Hematopoietic multipotent progenitor cell treated with erythropoietin and hydrocortisone succinate and interleukin-3 and kit ligand, for 15 days (in vitro differentiated cells): Measurements from ENCODE around the gene TAOK2.
A peak's percentile ranks its signal among the peaks of the same experiment; 100 is the strongest.
"Not testable (repeated sequence)": the region's sequence is repeated elsewhere in the genome, so short reads cannot be mapped to it uniquely, and the experiment has no call there.

Experiments
- DNase-seq: peaks from one replicate; pipeline ENCODE4 v3.0.0-alpha.2; 2015; ENCODE audit warnings: low spot score

Gene TAOK2

GRCh38 chr16:30023586-30023985 lies 49.9 kb downstream of the TAOK2 start:
- no peak for DNase-seq

- no peak for DNase-seq
Measured at GRCh38 chr16:30024451-30024850, 50.8 kb downstream of the TAOK2 start.

- no peak for DNase-seq
Measured at GRCh38 chr16:30025156-30025555, 51.5 kb downstream of the TAOK2 start.

- DNase-seq, result no peak
Measured at GRCh38 chr16:30025574-30025973, 51.9 kb downstream of the TAOK2 start.

- DNase-seq, result no peak
Measured at GRCh38 chr16:30026449-30026848, 52.8 kb downstream of the TAOK2 start.

- no peak for DNase-seq
Measured at GRCh38 chr16:30027588-30028437, 54.1 kb downstream of the TAOK2 start.

- DNase-seq, result no peak
Measured at GRCh38 chr16:30028438-30029076, 54.9 kb downstream of the TAOK2 start.

GRCh38 chr16:30030011-30030685 lies 56.5 kb downstream of the TAOK2 start:
- no peak for DNase-seq

- DNase-seq, result no peak
Measured at GRCh38 chr16:30030841-30031413, 57.3 kb downstream of the TAOK2 start, which contains the start of gene TLCD3B. Gene TLCD3B (minus strand): TSS chr16:30031271. CDS start chr16:30030527, 744 bp downstream.

- DNase-seq, result no peak
Measured at GRCh38 chr16:30031477-30031918, 57.8 kb downstream of the TAOK2 start.

- peak; percentile 72 for DNase-seq
Measured at GRCh38 chr16:30032083-30032819, 58.6 kb downstream of the TAOK2 start.

GRCh38 chr16:30033270-30033669 lies 59.6 kb downstream of the TAOK2 start:
- DNase-seq, result no peak

GRCh38 chr16:30040221-30040620 lies 66.6 kb downstream of the TAOK2 start:
- no peak for DNase-seq

- not testable (repeated sequence) for DNase-seq
Measured at GRCh38 chr16:30040690-30041089, 67.0 kb downstream of the TAOK2 start.

GRCh38 chr16:30041841-30042240 lies 68.2 kb downstream of the TAOK2 start:
- peak; percentile 44 for DNase-seq
